Activated naive CD4-positive, alpha-beta T cell treated with anti-CD3 and anti-CD28 coated beads, Interleukin-2, amount 50 U/mL, for 72 hours (primary cell): Measurements from ENCODE around the gene RNF4. TPM values are rescaled to one million over a fixed set of nuclear protein-coding genes. Genes with fewer than 3 reads are reported as not detected.
"Not testable (repeated sequence)": the region's sequence is repeated elsewhere in the genome, so short reads cannot be mapped to it uniquely, and the experiment has no call there.

Source experiments
- ATAC-seq, 2 donors: fragments of 150-1000 bp; cut with Tn5 transposase; 2 replicates each; pipeline ENCODE4 v1.10.0; 2021; ENCODE audit warnings: mild to moderate bottlenecking in 2 of 2, moderate library complexity in 2 of 2
- DNase-seq, 2 donors: peaks; one replicate each; pipeline ENCODE4 v3.0.0; 2021 to 2022; ENCODE audit warnings: low spot score in 2 of 2
- H3K27ac Mint-ChIP-seq, 2 donors: one replicate each; pipeline ENCODE4 v1.8.0; 2022; ENCODE audit warnings: mild to moderate bottlenecking in 2 of 2, mixed read lengths in 2 of 2
- H3K36me3 Mint-ChIP-seq, 2 donors: one replicate each; pipeline ENCODE4 v1.8.0; 2022; ENCODE audit warnings: mixed read lengths in 2 of 2
- H3K9me3 Mint-ChIP-seq, 2 donors: one replicate each; pipeline ENCODE4 v1.8.0; 2022; ENCODE audit warnings: mixed read lengths in 2 of 2
- total RNA-seq, 2 donors: library from RNA; stranded (reverse); gene quantifications; one replicate each; pipeline ENCODE4 v1.2.3, GENCODE V29; 2022

Gene RNF4
- total RNA-seq, 2 donors from 2014 or later, result 76.0 to 91.1 TPM

DNA sequence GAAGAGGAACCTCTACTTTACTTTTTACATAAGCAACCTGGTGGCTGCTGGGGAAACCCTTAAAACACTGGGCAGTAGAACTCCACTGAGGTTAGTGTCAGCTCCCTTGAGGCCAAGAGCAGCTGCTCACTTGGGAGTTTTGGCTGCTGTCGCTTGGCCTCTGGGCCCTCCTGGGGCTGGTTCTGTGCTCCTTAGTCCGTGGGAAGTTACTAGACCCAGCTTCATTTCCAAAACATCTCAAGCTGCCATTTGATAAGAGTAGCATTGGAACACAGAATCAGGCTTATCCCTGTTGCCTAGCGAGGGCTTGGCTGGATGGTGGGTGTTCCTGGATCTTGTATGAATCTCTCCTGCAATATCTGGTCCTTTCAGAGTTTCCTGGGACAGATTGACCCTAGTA, 26.1 kb downstream of the RNF4 start:
- peak overlapping the region in 1 of 2 donors; percentile 77 for H3K27ac Mint-ChIP-seq
- DNase-seq (no peak), ATAC-seq (no peak)
- no peaks in the 10 kb centered on the region for H3K9me3 Mint-ChIP-seq
- H3K36me3 Mint-ChIP-seq, result peaks cover 5 to 23% of the 10 kb centered on the region in 2 donors

DNA sequence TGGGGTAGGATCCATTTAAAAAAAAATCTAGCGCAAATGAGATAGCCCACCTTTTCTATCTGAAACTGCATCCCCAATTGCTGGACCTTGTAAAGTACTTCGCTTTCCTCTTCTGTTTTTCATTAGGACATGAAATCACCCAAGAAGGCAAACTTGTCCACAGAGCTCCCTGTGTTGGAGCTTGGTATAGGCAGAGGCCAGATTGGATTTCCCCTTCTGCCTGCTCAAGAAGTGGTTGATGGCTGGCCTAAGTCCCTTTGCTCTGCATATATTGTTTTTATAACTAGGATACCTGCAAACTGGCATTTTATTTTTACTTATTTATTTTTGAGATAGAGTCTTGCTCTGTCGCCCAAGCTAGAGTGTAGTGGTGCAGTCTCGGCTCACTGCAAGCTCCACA, 28.4 kb downstream of the RNF4 start:
- Mint-ChIP-seq H3K27ac (peak overlapping the region in 1 of 2 donors; percentile 60), H3K9me3 (no peaks in the 10 kb centered on the region), H3K36me3 (peaks cover 9 to 26% of the 10 kb centered on the region in 2 donors)
- ATAC-seq (no peak), DNase-seq (no peak)

DNA sequence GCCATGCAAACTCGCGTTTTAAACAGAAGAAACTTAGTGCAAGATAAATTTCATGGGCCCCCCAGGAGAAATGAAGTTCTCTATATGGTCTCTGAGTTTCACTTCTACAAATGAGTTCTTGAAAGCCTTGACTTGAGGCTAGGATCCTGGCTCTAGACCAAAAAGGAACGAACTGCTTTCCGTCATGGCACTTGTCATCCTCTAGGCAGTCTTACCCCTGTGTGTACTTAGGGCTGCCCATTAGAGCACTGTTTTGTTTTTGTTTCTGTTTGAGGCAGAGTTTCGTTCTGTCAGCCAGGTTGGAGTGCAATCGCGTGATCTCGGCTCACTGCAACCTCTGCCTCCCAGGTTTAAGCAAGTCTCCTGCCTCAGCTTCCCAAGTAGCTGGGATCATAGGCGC, 29.0 kb downstream of the RNF4 start:
- peaks cover 9 to 20% of the 10 kb centered on the region in 2 donors for H3K36me3 Mint-ChIP-seq
- ATAC-seq, result no peak
- peak overlapping the region in 1 of 2 donors; percentile 60 for H3K27ac Mint-ChIP-seq
- no peaks in the 10 kb centered on the region for H3K9me3 Mint-ChIP-seq
- no peak for DNase-seq

DNA sequence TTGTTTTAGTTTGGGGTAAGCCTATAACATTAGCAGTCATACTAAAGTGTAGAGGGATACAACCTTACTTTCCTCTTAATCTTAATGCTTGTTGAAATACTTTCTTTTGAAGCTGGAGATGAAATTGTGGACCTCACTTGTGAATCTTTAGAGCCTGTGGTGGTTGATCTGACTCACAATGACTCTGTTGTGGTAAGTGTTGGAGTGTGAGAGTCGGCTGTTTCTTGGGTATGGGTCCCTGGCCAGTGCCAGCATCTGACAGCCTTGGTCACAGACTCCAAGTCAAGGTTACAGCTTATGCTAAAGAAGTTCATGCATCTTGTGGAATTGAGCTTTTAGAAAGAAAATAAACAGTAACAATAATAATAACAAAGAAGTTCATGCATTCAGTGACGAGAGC, 31.6 kb downstream of the RNF4 start:
- DNase-seq (no peak), ATAC-seq (peak; percentile 69 to 96)
- peak overlapping the region; percentile 70 to 75 for H3K27ac Mint-ChIP-seq
- H3K9me3 Mint-ChIP-seq, result no peaks in the 10 kb centered on the region
- peaks cover 14 to 22% of the 10 kb centered on the region in 2 donors for H3K36me3 Mint-ChIP-seq

DNA sequence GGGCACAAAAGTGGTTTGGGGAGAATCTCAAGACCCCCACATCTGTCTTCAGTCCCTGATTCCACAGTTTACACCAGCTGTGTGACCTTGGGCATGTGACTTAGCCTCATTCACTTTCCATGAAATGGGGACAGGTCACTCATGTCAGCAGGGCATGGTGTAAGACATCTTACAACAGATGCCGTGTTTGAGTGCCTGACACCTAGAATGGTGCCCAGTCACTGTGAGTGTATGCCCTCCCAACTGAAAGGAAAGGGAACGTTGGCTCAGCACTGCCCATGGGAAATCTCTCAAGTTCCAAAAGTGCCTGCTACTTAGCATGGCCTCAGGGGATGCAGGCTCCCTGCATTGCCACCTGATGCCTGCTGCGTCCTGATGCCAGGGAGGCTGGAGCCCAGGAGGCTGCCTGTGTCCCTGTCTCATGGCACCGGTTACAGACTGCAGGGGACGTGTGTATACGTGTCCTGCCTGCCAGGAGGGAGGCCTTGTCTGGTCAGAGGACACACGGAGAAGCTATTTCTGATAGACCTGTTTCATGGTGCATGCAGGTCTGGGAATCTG, 32.2 kb downstream of the RNF4 start:
- Mint-ChIP-seq H3K27ac (peak overlapping the region; percentile 70 to 75), H3K36me3 (peaks cover 14 to 22% of the 10 kb centered on the region in 2 donors), H3K9me3 (no peaks in the 10 kb centered on the region)
- no peak for DNase-seq
- no peak for ATAC-seq

DNA sequence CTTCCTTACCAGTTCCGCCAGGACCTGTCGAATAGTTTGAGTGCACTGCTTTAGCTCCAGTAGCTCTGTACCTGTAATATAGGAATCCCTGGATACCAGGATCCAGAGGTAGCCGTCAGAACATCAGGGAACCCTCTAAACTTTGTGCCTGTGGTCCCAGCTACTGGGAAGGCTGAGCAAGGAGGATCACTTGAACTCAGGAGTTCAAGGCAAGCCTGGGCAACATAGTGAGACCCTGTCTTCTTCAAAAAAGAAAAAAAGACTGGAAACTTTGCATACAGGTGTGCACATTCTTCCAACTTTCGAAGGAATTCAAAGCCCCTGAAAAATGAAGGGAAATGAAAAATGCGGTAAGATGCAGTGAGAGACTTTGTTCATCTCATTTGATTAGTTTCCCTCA, 34.9 kb downstream of the RNF4 start:
- peak overlapping the region in 1 of 2 donors; percentile 35 for H3K27ac Mint-ChIP-seq
- no peaks in the 10 kb centered on the region for H3K9me3 Mint-ChIP-seq
- peaks cover 17 to 22% of the 10 kb centered on the region in 2 donors for H3K36me3 Mint-ChIP-seq
- DNase-seq (no peak), ATAC-seq (no peak)

DNA sequence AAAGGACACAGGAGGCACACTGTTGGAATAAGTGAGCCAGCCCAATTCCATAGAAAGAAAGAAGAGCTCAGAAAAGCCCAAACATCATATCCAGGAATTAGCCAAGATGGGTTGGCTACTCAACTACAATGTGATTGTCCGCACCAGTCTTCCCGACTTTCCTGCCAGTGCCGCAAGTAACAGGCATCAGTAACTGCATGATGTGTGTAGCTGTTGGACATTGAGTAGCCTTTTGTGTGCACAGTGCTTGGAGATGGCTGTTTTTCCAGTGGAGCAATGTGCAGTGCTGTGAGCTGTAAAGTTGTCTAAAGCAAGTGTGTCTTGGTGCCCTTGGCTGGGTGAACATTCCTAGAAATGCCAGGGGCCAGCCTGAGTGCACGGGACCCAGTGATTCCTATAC, 38.4 kb downstream of the RNF4 start:
- Mint-ChIP-seq H3K9me3 (no peaks in the 10 kb centered on the region), H3K36me3 (peaks cover 8 to 11% of the 10 kb centered on the region in 2 donors), H3K27ac (peak overlapping the region; percentile 25 to 55)
- no peak for DNase-seq
- no peak for ATAC-seq

DNA sequence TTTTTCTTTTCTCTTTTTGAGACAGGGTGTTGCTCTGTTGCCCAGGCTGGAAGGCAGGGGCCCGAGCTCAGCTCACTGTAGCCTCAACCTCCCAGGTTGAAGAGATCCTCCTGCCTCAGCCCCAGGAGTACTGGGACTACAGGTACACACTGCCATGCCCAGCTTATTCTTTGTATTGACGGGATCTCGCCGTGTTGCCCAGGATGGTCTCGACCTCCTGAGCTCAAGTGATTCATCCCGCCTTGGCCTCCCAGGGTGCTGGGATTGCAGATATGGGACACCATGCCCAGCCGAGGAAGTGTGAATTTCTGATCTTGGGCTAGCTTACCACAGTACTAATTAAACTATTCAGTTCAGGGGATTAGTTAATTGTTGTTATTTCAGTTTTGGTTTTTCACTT, 38.9 kb downstream of the RNF4 start:
- H3K36me3 Mint-ChIP-seq, result peaks cover 8 to 12% of the 10 kb centered on the region in 2 donors
- H3K27ac Mint-ChIP-seq, result peak overlapping the region; percentile 25 to 55
- no peak for ATAC-seq
- H3K9me3 Mint-ChIP-seq, result no peaks in the 10 kb centered on the region
- no peak for DNase-seq

DNA sequence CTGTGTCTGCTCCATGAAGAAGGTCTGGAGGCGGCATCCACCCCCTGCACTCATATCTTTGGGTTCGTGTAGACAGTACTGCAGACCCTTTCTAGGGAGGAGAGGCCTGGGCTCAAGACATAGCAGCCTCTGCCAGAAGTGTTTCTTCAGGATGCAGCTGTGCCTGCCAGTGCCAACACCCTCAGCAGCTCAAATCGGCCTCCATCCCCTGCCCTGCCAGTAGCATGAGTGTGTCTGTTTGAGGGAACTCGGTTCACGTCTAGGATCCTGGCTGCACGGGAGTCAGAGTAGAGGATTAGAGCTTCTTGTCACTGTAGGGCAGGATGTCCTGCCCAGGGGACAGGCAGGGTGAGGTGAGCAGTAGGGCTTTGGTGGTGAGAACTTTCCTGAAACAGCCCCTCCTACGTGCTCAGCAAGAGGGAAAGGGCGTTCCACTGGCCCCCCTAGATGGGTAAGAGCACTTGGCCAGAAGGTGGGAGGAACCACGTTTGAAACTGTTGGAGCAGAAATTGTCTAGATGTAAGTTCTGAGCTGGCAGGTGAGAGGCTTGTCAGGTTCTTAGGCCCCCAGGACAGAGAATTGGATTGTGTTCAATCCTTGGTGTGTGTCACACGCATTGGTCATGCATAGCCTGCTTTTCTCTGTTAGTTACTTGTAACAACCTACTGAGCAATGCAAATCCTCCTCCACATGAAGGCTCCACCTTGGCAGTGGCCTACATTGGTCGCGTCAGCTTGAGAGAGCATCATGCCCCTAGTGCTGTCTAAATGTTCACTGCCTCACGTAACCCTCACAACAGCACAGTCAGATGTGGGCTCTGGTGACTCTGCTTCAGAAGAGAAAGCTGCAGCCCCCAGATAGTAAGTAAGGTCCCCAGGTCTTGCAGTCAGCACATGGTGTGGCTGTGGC, 41.7 kb downstream of the RNF4 start:
- H3K27ac Mint-ChIP-seq, result peak overlapping the region; percentile 21 to 45
- H3K9me3 Mint-ChIP-seq, result no peaks in the 10 kb centered on the region

DNA sequence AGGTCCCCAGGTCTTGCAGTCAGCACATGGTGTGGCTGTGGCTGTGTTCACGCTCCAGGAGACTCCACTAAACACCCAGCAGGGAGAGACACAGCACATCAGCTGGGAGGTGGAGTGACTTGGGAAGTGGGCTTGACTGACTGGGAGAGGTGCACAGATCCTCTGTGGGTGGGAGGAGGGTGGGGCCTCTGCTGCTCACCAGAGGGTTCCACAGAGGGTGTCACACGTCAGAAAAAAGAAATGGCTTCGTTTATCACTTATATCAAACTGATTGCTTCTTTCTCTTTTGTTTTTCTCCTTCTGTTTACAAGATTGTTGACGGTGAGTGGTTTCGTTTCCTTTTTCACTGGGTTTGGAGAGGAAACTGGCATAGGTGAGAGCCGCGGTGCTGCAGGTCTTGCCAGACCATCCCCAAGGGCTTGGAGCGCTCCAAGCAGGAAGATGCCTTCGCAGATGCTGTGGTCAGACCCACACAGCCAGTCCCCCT, 42.8 kb downstream of the RNF4 start:
- no peak for ATAC-seq
- no peak for DNase-seq
- H3K9me3 Mint-ChIP-seq, result no peaks in the 10 kb centered on the region
- peaks cover 6 to 24% of the 10 kb centered on the region in 2 donors for H3K36me3 Mint-ChIP-seq
- peak overlapping the region in 1 of 2 donors; percentile 52 for H3K27ac Mint-ChIP-seq

More for the DNA sequence above, 41.7 kb downstream of the RNF4 start:
- peaks cover 10 to 24% of the 10 kb centered on the region in 2 donors for H3K36me3 Mint-ChIP-seq
- ATAC-seq (no peak), DNase-seq (no peak)

DNA sequence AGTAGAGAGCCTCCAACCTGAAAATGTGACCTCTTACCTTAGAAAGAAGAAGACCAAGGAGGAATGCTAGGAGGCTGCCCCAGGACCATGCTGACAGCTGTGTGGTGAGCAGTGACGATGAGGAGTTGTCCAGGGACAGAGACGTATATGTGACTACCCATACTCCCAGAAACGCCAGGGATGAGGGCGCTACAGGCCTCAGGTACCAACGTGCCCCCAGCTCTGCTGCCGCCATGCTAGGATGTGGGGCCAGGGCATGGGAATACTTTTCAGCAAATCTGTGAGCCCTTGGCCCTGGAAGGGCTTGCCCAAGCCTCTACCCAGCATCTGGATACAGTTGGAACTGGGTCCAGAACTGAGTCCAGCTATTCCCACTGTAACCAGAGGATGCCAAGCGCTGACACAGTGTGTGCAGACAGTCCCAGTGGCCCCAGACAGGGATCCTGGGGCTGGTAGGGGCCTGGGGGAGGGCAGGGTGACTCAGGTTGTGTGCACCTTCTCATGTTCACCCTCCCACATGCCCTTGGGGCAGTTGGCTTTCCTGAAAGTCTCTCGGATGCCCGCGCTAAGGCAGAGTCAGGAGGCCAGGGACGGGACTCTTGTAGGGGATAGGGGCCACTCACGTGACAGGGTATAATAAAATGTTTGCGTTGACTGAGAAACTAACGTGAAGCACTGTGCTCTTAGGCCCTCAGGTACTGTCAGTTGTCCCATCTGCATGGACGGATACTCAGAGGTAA, 43.7 kb downstream of the RNF4 start:
- peak overlapping the region in 1 of 2 donors; percentile 52 for H3K27ac Mint-ChIP-seq

DNA sequence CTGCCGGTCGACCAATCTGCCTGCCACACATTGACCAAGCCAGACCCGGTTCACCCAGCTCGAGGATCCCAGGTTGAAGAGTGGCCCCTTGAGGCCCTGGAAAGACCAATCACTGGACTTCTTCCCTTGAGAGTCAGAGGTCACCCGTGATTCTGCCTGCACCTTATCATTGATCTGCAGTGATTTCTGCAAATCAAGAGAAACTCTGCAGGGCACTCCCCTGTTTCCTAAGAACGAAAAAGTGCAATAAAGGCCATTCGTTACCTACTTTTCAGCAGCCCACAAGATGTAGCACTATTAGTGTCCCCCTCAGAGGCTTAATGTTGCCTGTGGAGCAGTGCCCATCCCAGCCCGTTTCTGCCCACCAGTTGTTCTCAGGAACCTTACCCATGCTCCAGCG, 45.3 kb downstream of the RNF4 start:
- not testable (repeated sequence) for DNase-seq, H3K9me3 Mint-ChIP-seq, ATAC-seq
- Mint-ChIP-seq H3K27ac (peak overlapping the region in 1 of 2 donors; percentile 14), H3K36me3 (peaks cover 6 to 24% of the 10 kb centered on the region in 2 donors)

More for the DNA sequence above, 43.7 kb downstream of the RNF4 start:
- Mint-ChIP-seq H3K9me3 (no peaks in the 10 kb centered on the region), H3K36me3 (peaks cover 6 to 24% of the 10 kb centered on the region in 2 donors)
- no peak for DNase-seq
- ATAC-seq, result no peak

DNA sequence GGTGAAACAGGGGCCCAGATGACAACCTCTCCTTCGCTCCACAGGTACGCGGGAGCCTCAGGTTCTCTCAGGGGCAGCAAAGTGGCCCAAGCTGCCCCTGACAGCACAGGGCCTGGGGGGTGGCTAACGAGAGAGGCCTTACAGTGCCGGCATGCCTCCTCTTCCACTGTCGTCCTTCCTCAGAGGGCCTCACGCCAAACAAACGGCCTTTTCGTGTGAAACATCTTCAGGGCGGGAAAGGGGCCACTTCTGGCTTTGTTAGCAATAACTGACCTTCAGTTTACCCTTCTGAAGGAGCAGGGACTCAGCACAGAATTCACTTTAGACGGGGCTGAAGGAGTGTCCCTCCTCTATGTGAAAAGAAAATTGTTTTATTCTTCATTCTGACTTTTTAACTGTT, 46.0 kb downstream of the RNF4 start:
- H3K36me3 Mint-ChIP-seq, result peaks cover 6 to 24% of the 10 kb centered on the region in 2 donors
- H3K9me3 Mint-ChIP-seq, ATAC-seq, DNase-seq: not testable (repeated sequence)
- H3K27ac Mint-ChIP-seq, result peak overlapping the region in 1 of 2 donors; percentile 75

DNA sequence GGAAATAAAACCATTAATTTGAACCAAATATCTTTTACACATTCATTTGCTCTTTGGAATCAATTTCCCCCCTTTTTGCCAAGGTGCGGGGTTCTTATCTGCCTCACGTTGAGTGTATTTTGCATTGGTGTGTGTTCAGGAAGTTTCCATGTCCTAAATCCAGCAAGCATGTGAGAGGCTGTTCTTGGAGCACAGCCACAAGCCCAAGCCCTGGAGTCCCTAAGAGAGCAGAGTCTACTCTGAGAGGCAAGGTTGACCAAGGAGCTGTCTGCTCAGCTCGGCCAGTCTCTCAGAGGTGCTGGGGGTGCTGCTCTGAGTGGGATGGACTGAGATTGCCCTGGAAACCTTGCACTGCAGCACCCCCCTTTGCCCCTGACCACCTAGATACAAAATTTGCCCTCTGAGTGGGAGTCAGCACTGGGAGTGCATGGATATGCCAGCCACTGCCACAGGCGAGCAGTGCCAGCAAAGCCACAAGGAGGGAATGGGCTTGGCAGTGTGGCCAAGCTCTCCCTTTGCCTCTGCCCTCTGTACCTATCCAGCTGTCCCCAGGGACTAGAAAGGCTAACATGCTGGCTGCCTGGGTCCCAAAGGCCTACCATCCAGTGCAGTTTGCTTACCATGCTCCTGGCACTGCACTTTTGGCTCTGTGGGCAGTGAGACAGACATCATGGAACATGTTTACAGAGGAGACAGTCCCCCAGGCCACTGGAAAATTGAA, 47.1 kb downstream of the RNF4 start:
- Mint-ChIP-seq H3K27ac (peak overlapping the region; percentile 20 to 55), H3K9me3 (no peaks in the 10 kb centered on the region), H3K36me3 (peaks cover 6 to 24% of the 10 kb centered on the region in 2 donors)
- ATAC-seq (peak in 1 of 2 donors; percentile 17), DNase-seq (no peak)

DNA sequence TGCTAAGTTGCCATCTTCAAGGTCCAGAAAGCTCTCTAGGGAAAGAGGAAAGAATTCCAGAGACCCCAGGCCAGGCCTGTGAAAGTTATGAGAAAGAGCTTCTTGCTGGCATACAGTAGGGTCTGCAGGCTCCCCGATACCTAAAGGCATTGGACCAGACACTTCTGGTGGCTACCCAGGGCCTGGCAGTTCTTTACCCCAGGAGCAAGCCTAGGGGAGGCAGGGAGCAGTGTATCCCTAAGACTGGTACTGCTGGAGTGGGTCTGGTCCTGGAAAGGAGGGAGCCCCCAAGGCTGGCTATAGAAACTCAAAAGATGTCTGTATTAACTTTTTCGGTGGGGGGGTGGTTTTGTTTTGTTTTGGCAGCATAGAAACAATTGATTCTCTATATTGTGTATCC, 47.7 kb downstream of the RNF4 start:
- DNase-seq (no peak), ATAC-seq (peak in 1 of 2 donors; percentile 24)
- no peaks in the 10 kb centered on the region for H3K9me3 Mint-ChIP-seq
- H3K36me3 Mint-ChIP-seq, result peaks cover 6 to 24% of the 10 kb centered on the region in 2 donors
- H3K27ac Mint-ChIP-seq, result peak overlapping the region; percentile 20 to 50

DNA sequence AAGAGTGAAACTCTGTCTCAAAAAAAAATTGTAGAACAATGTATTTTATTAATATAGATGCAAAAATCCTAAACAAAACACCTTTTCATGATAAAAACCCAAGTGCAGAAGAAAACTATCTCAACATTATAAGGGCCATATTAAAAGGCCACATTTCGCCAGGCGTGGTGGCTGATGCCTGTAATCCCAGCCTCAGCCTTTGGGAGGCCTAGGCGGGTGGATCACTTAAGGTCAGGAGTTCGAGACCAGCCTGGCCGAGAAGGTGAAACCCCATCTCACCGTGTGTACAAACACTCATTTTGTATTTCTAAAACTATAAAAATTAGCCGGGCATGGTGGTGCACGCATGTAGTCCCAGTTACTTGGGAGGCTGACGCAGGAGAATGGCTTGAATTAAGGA, 57.7 kb downstream of the RNF4 start:
- no peaks in the 10 kb centered on the region for H3K9me3 Mint-ChIP-seq
- no peak for ATAC-seq
- no peak for DNase-seq
- H3K36me3 Mint-ChIP-seq, result no peaks in the 10 kb centered on the region
- peak overlapping the region in 1 of 2 donors; percentile 60 for H3K27ac Mint-ChIP-seq
